HAP-1 (cell line): ENCODE data around the gene SPOCK1.
A peak's percentile ranks its signal among the peaks of the same experiment; 100 is the strongest.

Source experiments
- DNase-seq, 2 experiments: peaks; one replicate each; pipeline ENCODE4 v3.0.0-alpha.2; 2016 to 2020; ENCODE audit warnings: low spot score in 2 of 2
- H3K27me3 ChIP-seq: fragments of 250-450 bp; sonication (Bioruptor Pico); 2 replicates; pipeline ENCODE4 v1.5.1; 2020; ENCODE audit warnings: low read depth, mild to moderate bottlenecking, moderate library complexity
- H3K36me3 ChIP-seq: fragments of 250-450 bp; sonication (Bioruptor Pico); replicated peaks from 2 replicates; pipeline ENCODE4 v1.5.1; 2020; ENCODE audit warnings: mild to moderate bottlenecking
- H3K4me1 ChIP-seq: fragments of 250-450 bp; sonication (Bioruptor Pico); 2 replicates; pipeline ENCODE4 v1.5.1; 2020; ENCODE audit warnings: mild to moderate bottlenecking
- H3K4me3 ChIP-seq: fragments of 250-450 bp; sonication (Bioruptor Pico); 2 replicates; pipeline ENCODE4 v1.5.1; 2020; ENCODE audit warnings: mild to moderate bottlenecking, moderate library complexity
- H3K9me3 ChIP-seq: fragments of 250-450 bp; sonication (Bioruptor Pico); 2 replicates; pipeline ENCODE4 v1.5.1; 2020; ENCODE audit warnings: mild to moderate bottlenecking, moderate library complexity
- in situ Hi-C: fragments of 300-500 bp; cut with MboI; formaldehyde crosslinking; loops from 3 replicates; pipeline ENCODE4 v1.14.3; 2020; ENCODE audit warnings: low sequenced_read_pairs, inconsistent platforms, mixed read lengths

Gene SPOCK1

DNA sequence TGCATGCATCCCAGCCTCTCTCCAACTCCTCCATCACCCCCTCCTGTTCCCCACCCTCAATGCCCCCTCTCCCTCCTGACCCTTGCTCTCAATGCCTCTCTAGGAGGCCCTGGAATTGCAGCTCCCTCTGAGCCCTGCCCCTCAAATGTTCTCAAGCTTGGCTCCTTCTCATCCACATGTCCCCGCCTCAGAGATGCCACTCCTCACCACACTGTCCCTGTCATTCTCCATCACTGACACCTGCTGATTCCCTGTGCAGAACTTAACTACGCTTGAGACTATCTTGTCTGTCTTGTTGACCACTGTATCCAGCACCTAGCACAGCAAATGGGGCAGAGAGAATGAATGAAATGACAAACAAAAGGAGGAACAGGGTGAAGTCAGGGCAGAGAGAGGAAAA lies 314.4 kb downstream of the SPOCK1 start:
- H3K4me1 ChIP-seq: no peaks in the 10 kb centered on the region
- H3K4me3 ChIP-seq: no peak overlapping the region
- H3K27me3 ChIP-seq: 0 out of 2 replicates have a peak, but pooled peaks cover 2% of the 10 kb centered on the region
- no peaks in the 10 kb centered on the region for H3K9me3 ChIP-seq
- in situ Hi-C loops: no loop called here
- no peaks in the 10 kb centered on the region for H3K36me3 ChIP-seq
- DNase-seq: no peak

DNA sequence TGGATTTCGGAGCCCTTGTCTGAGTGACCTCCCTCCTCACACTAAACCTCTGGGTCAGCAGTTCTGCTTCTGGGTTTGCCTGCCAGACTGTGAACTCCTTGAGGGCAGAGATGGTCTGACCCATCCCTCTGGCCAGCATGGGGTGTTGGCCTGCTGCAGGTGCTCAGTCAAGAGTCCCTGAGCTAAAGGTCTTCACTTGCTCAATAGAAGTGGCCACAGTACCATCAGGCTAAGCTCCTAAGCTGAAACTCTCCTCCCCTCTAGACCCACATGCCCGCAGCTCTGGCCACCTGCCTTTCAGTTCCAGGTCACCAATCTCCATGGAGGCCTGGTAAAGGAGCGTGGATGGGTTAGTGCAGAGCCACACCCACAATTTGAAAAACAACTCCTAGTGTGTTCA lies 316.6 kb downstream of the SPOCK1 start:
- H3K36me3 ChIP-seq: no peaks in the 10 kb centered on the region
- DNase-seq: no peak
- in situ Hi-C loops: no loop called here
- H3K4me1 ChIP-seq: no peaks in the 10 kb centered on the region
- H3K9me3 ChIP-seq: no peaks in the 10 kb centered on the region
- H3K4me3 ChIP-seq: no peak overlapping the region
- 0 out of 2 replicates have a peak, but pooled peaks cover 2% of the 10 kb centered on the region for H3K27me3 ChIP-seq

DNA sequence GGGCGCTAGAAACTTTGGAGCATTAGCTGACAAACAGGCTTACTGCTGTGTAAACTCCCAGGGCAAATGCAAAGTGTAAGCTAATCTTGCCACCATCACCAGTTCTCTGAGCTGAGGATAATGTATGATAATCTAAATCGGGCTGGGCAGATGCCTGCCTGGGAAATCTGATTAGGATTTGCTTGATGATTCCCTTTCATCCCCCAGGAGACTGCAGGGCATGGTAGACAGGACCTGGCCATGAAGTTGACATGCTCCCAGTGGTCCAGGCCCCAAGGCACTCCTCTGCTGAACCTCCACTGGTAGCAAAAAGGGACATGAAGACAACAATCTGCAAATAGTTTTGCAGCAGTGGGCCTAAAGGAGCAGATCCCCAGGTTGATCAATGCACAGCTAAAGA lies 317.5 kb downstream of the SPOCK1 start:
- no peak for DNase-seq
- H3K9me3 ChIP-seq: no peaks in the 10 kb centered on the region
- in situ Hi-C loops: no loop called here
- no peaks in the 10 kb centered on the region for H3K36me3 ChIP-seq
- H3K4me1 ChIP-seq: no peaks in the 10 kb centered on the region
- peaks cover 3% of the 10 kb centered on the region; the same call in 1 of the 2 replicates for H3K27me3 ChIP-seq
- no peak overlapping the region for H3K4me3 ChIP-seq

DNA sequence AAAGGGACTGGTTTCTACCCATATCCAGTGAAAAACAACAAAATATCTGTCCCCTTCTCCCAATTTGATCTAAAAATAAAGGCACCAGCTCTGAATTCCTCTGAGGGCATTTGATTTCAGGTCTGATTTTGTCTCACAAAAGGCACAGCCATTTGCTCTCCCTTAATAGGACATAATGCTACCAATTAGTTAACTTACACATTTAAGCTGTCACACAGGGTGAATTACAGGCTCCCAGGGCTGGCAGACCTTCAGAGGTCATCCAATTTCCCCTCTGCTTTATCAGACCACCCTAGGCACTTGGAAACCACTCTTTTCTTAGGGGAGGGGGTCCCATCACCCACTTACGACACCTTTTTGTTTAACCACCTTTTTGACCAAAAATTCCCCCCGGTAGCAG lies 319.9 kb downstream of the SPOCK1 start:
- in situ Hi-C loops: no loop called here

DNA sequence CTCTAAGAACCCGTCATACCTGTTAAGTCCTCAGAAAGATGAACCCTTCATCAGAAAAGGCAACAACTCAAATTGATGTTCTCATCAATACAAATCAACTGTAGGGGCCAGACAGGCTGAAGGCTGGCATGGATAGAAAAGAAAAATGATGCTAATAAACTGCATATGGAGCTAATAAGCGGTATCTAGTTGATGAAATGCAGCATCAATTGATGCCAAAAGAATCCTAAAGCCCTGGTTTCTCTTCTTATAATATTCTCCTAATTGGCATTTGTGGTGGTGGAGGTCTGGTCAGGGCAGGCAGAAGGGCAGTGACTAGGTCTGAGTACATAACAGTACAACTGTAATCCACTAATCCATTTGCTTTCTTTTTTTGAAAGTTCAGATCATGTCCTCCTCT lies 322.5 kb downstream of the SPOCK1 start:
- no peaks in the 10 kb centered on the region for H3K9me3 ChIP-seq
- no peak for DNase-seq
- H3K4me1 ChIP-seq: no peaks in the 10 kb centered on the region
- H3K36me3 ChIP-seq: no peaks in the 10 kb centered on the region
- H3K4me3 ChIP-seq: no peak overlapping the region
- in situ Hi-C loops: no loop called here
- H3K27me3 ChIP-seq: peaks cover 3% of the 10 kb centered on the region; the same call in 1 of the 2 replicates

More for the DNA sequence above, 319.9 kb downstream of the SPOCK1 start:
- Histone ChIP-seq H3K36me3 (no peaks in the 10 kb centered on the region), H3K27me3 (peaks cover 5% of the 10 kb centered on the region; the same call in 1 of the 2 replicates), H3K4me3 (no peak overlapping the region), H3K9me3 (no peaks in the 10 kb centered on the region), H3K4me1 (no peaks in the 10 kb centered on the region)
- no peak for DNase-seq

DNA sequence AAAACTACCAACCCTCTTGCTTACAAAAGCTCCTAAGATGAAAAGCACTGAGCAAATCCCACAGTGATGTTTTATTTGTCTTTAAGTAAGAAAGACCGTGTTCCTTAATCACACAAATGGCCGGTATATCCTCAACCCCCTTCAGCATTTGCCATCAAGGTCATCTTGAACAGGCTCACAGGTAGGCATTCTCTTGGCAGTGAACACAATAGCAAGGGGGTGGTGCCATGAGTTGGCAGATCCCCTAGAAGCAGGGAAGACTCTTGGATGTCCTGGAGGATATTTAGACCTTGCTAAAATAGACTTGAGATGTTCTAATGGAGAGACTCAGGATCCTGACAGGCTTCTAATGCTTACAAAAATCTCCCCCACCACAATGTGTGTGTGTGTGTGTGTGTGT lies 323.0 kb downstream of the SPOCK1 start:
- Histone ChIP-seq H3K4me1 (no peaks in the 10 kb centered on the region), H3K9me3 (no peaks in the 10 kb centered on the region), H3K36me3 (no peaks in the 10 kb centered on the region), H3K4me3 (no peak overlapping the region), H3K27me3 (peaks cover 3% of the 10 kb centered on the region; the same call in 1 of the 2 replicates)
- in situ Hi-C loops: no loop called here
- no peak for DNase-seq

DNA sequence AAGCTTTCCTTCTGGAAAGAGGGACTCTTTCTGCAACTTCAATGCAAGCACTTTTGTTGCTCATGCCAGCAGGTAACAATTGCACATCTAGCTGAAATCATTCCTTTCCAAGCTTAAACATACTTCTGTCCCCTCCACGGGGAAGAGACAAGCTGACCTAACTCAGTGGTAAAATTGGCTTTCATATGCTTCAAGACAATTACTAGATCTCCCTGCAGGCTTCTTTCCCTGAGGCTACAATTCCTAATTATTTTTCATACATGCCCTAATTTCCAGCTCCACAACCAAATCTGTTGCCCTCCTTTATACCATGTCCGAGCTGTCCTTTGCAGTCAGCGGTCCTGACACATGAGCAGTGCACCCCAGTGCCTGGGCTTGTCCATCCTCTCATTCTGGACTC lies 324.9 kb downstream of the SPOCK1 start:
- Histone ChIP-seq H3K27me3 (peaks cover 3% of the 10 kb centered on the region; the same call in 1 of the 2 replicates), H3K4me1 (no peaks in the 10 kb centered on the region), H3K4me3 (no peak overlapping the region), H3K9me3 (no peaks in the 10 kb centered on the region), H3K36me3 (no peaks in the 10 kb centered on the region)
- DNase-seq: no peak
- in situ Hi-C loops: no loop called here

DNA sequence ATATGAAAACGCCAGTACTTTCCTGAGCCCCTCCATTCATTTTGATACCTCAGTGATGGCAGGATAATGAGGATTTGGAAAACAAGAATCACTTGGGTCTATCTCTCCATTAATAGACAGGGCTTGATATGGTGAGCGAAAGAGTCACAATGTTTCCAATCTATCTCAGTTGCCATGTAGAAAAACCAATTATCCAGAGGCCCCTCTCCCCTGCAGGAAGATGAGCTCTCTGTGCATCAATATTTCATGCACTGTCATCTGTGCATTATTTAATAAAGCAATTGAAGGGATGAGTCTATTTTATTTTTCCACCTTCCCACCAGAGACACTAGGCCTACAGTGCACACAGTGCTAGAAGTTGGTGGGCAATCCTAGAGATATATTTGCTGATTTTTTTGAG lies 326.9 kb downstream of the SPOCK1 start:
- Histone ChIP-seq H3K36me3 (no peaks in the 10 kb centered on the region), H3K4me1 (no peaks in the 10 kb centered on the region), H3K9me3 (no peaks in the 10 kb centered on the region), H3K27me3 (peaks cover 3% of the 10 kb centered on the region; the same call in 1 of the 2 replicates), H3K4me3 (no peak overlapping the region)
- DNase-seq: no peak
- in situ Hi-C loops: no loop called here

DNA sequence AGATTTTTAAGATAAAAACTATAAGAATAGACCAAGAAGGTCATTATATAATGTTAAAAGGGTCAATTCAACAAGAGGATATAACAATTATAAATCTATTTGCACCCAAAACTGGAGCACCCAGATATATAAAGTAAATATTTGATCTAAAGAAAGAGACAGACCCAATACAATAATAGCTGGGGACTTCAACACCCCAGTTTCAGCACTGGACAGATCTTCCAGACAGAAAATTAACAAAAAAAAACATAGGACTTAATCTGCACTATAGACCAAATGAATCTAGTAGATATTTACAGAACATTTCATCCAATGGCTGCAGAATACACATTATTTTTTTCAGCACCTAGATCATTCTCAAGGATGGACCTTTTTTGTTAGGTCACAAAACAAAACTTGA lies 331.9 kb downstream of the SPOCK1 start:
- Histone ChIP-seq H3K36me3 (no peaks in the 10 kb centered on the region), H3K4me1 (no peaks in the 10 kb centered on the region), H3K4me3 (no peak overlapping the region), H3K27me3 (no peaks in the 10 kb centered on the region), H3K9me3 (no peaks in the 10 kb centered on the region)
- no peak for DNase-seq
- in situ Hi-C loops: no loop called here

DNA sequence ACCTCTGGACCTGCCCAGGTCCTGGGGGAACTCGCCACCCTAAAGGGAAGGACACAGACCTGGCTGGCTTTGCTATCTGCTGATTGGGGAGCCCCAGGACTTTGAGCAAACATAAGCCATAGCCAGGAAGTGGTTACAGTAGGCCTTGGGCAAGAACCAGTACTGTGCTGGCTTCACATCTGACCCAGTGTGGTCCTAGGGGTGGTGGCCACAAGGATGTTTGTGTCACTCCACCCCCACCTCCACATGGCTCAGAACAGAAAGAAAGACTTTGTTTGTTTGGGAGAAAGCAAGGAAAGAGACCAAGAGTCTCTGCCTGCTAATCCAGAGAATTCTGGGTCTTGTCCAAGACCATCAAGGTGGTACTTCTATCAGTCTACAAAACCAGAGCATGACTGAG lies 334.2 kb downstream of the SPOCK1 start:
- DNase-seq: no peak
- Histone ChIP-seq H3K36me3 (no peaks in the 10 kb centered on the region), H3K9me3 (no peaks in the 10 kb centered on the region), H3K4me1 (no peaks in the 10 kb centered on the region), H3K4me3 (no peak overlapping the region), H3K27me3 (no peaks in the 10 kb centered on the region)
- in situ Hi-C loops: no loop called here

DNA sequence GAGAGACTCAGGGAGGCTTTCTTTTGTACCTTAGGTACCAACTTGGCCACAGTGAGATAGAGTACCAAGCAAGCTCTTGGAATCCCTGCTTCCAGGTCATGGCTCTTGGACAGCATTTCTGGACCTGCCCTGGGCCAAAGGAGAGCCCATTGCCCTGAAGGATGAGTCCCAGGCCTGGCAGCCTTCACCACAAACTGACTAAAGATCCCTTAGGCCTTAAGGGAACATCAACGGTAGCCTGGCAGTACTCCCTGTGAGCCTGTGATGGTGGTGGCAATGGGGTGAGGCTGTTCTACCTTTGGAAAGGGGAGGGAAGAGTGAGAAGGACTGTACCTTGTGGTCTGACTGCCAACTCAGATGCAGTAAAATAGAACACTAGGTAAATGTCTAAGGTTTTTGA lies 334.6 kb downstream of the SPOCK1 start:
- no peaks in the 10 kb centered on the region for H3K4me1 ChIP-seq
- H3K4me3 ChIP-seq: no peak overlapping the region
- in situ Hi-C loops: no loop called here
- no peaks in the 10 kb centered on the region for H3K9me3 ChIP-seq
- DNase-seq: no peak
- H3K27me3 ChIP-seq: no peaks in the 10 kb centered on the region
- H3K36me3 ChIP-seq: no peaks in the 10 kb centered on the region

DNA sequence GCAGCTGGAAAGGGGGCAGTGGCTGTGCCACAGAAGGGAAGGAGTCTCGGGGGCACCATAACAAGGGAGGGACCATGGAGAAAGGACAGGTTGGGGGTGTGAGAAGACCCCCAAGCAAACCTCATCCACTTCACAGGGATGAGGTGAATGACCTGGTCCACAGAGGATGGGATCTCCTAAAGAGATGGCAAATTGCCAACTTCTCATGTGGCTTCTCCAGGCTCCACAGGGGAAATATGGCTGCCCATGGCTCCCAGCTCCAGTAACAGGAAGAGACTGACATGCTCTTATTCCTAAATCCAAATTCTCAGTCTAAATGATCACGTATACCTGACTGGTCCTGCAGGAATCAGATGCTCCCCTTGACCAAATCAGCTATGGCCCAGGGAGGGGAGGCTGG lies 340.4 kb downstream of the SPOCK1 start:
- Histone ChIP-seq H3K4me1 (no peaks in the 10 kb centered on the region), H3K27me3 (no peaks in the 10 kb centered on the region), H3K9me3 (no peaks in the 10 kb centered on the region), H3K36me3 (no peaks in the 10 kb centered on the region), H3K4me3 (no peak overlapping the region)
- in situ Hi-C loops: no loop called here
- DNase-seq: no peak

DNA sequence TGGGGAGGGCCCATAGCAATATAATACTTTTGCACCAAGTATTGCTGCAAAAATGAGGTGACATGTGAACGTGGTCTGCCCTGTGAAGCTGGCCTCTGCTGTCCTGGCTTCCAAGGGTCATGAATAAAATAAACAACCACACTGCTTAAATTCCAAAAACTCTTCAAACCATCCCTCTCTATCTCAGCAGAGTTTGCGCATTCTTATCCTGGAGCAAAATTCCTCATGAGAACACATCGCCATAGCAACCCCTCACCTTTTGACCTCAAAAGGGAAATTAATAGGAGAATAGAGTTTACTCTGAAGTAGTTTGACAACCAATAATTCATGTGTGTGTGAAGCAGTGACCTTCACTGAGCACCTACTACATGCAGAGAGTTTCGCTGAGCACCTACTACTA lies 342.9 kb downstream of the SPOCK1 start:
- Histone ChIP-seq H3K9me3 (no peaks in the 10 kb centered on the region), H3K36me3 (no peaks in the 10 kb centered on the region), H3K4me1 (no peaks in the 10 kb centered on the region), H3K27me3 (no peaks in the 10 kb centered on the region), H3K4me3 (no peak overlapping the region)
- no peak for DNase-seq
- in situ Hi-C loops: no loop called here

DNA sequence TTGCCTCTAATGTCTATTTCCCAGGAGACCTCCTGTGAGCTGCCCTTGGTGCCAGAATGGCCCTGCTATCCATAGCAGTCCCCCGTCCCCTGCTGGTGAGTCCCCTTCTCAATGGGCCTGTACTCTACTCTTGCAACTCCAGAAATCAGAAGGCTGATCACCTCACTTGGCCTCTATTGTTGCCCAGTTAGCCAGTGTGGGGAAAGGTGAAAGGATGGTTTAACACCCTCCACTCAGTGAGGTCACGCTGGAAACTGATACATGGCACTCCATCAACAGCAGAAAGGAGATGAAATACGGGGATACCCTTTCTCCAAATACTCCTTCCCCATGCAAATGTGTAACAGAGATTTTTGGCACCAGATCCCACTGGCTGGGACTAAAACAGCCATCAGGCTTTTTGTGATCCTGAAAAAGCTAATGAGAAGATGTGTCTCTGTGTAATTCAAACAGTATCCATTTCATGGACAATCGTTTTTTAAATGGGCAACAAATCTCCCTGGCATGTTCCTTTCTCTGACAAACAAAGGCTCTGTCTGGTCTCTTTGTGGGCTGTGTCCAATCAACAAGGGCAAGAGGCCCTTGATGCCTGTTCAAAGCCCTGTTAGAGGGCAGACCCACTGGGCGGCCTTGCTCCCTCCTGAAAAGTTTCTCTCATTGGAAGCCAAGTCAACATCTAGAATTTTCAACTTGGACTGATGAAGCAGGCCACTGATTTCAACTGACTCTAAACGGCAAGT lies 343.7 kb downstream of the SPOCK1 start:
- Histone ChIP-seq H3K4me1 (no peaks in the 10 kb centered on the region), H3K27me3 (no peaks in the 10 kb centered on the region), H3K4me3 (no peak overlapping the region), H3K9me3 (no peaks in the 10 kb centered on the region), H3K36me3 (no peaks in the 10 kb centered on the region)
- DNase-seq: peak in 1 of 2 experiments; percentile 18
- in situ Hi-C loops: no loop called here

DNA sequence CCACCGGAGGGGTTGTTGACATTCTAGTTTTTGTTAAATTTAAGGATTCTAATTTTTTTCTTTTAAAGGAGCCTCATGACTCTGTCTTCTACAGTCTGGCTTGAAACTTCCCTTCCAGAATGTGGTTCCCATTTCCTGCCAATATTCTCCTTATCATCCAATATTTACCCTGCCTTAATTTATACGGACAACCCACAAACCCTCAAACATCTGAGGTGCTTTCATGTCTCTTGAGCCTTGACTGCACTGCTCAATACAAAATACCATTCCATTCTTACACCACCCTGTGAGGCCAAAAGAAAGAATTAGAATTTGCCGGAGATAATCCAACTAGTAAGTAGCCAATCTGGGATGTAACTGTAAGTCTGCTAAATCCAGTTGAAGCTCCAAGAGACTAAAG lies 346.5 kb downstream of the SPOCK1 start:
- Histone ChIP-seq H3K4me3 (no peak overlapping the region), H3K36me3 (no peaks in the 10 kb centered on the region), H3K4me1 (no peaks in the 10 kb centered on the region), H3K9me3 (no peaks in the 10 kb centered on the region), H3K27me3 (no peaks in the 10 kb centered on the region)
- in situ Hi-C loops: no loop called here
- no peak for DNase-seq
